ENCODE data around the gene SERPINB5.

- no peak for TF ChIP-seq CTCF (IDR thresholded peaks at IDR 0.05 in 4 of 5, conservative IDR thresholded peaks at IDR 0.05 in 1 of 5)
- no peak for TF ChIP-seq POLR2A (IDR thresholded peaks at IDR 0.05)
Observed at GRCh38 chr18:63451799-63452660, 24.7 kb upstream of the SERPINB5 start.
